Measurements from ENCODE around the gene STARD13. TPM values are rescaled to one million over a fixed set of nuclear protein-coding genes. Genes with fewer than 3 reads are reported as not detected.

STARD13 gene
- total RNA-seq, 1 experiment from 2014 or later = 2.1 TPM

- no CpG with 5 or more reads among the region's 7 CpGs for WGBS (ENCODE audit: extremely low coverage, insufficient read length, low lambda C conversion rate)
- no peaks in the 10 kb centered on the region for H3K36me3 Mint-ChIP-seq (ENCODE audit: insufficient read depth in 1 of 3, low read depth in 3 of 3)
- Histone ChIP-seq H3T11ph (ENCODE audit: low read length) (no peak overlapping the region), H4K8ac (replicated peaks; ENCODE audit: insufficient read length, low read depth, low read length) (no peak overlapping the region), H2BK120ac (ENCODE audit: low read depth, low read length, poor library complexity, severe bottlenecking) (no peak overlapping the region), H2AFZ (ENCODE audit: low read length) (no peak overlapping the region), H3K27me3 (ENCODE audit: insufficient read depth, low read length) (no peaks in the 10 kb centered on the region), H3K23ac (ENCODE audit: insufficient read length, low read depth, low read length) (no peak overlapping the region), H3K4ac (ENCODE audit: low read depth, low read length) (no peak overlapping the region), H3K9me3 (ENCODE audit: control insufficient read depth, low read depth, low read length) (no peaks in the 10 kb centered on the region), H2BK12ac (ENCODE audit: insufficient read length, low read depth, low read length) (no peak overlapping the region), H2AK5ac (ENCODE audit: insufficient read length, low read length) (no peak overlapping the region), H4K20me1 (ENCODE audit: control insufficient read depth, insufficient read depth, insufficient read length) (no peaks in the 10 kb centered on the region), H3K79me2 (ENCODE audit: insufficient read depth, low read length) (no peaks in the 10 kb centered on the region), H3K4me1 (ENCODE audit: insufficient read depth, low read length) (no peaks in the 10 kb centered on the region; the same call in 1 of the 2 replicates), H3K4me2 (ENCODE audit: insufficient read depth, insufficient read length, low read length) (no peak overlapping the region), H3K79me1 (ENCODE audit: insufficient read depth, low read depth, low read length, poor library complexity, severe bottlenecking) (no peaks in the 10 kb centered on the region), H2BK5ac (ENCODE audit: insufficient read length, low read length) (no peak overlapping the region), H3K9ac (ENCODE audit: extremely low read depth, insufficient read length, low read length) (no peak overlapping the region), H3K27ac (ENCODE audit: insufficient read length, low read depth, low read length) (no peak overlapping the region), H3K14ac (ENCODE audit: insufficient read depth, low read length) (no peak overlapping the region), H3K18ac (ENCODE audit: insufficient read length, low read depth, low read length) (no peak overlapping the region), H4K5ac (ENCODE audit: insufficient read length, low read depth, low read length) (no peak overlapping the region), H3K23me2 (ENCODE audit: insufficient read length, low read depth, low read length, poor library complexity, severe bottlenecking) (no peaks in the 10 kb centered on the region), H2BK15ac (ENCODE audit: low read depth, low read length) (no peak overlapping the region), H4K91ac (ENCODE audit: insufficient read length, low read depth, low read length) (no peak overlapping the region), H2BK20ac (ENCODE audit: low read depth, low read length, poor library complexity, severe bottlenecking) (no peak overlapping the region), H3K56ac (ENCODE audit: insufficient read length, low read depth, low read length) (no peak overlapping the region)
- DNase-seq = no peak
- peaks cover 0 to 4% of the 10 kb centered on the region in 2 experiments; a peak in 2 of 4 replicates for H3K4me1 Mint-ChIP-seq
- TF ChIP-seq CTCF (conservative IDR thresholded peaks at IDR 0.05) = no peak
- no peaks in the 10 kb centered on the region for H3K9me3 Mint-ChIP-seq
- no peaks in the 10 kb centered on the region for H3K27me3 Mint-ChIP-seq (ENCODE audit: low read depth)
- peak overlapping the region in 1 of 3 experiments; percentile 0; a peak in 1 of 7 replicates for H3K27ac Mint-ChIP-seq
- no peak overlapping the region for H3K4me3 Mint-ChIP-seq
Measured at GRCh38 chr13:33322965-33323668, 37.6 kb upstream of the STARD13 start.

Measured in H9 (cell line).